Activated naive CD4-positive, alpha-beta T cell treated with anti-CD3 and anti-CD28 coated beads for 36 hours (primary cell): ENCODE results near the gene COL4A2. TPM values are rescaled to one million over a fixed set of nuclear protein-coding genes. Genes with fewer than 3 reads are reported as not detected.

Source experiments
- CTCF ChIA-PET: fragments of 350-600 bp; sonication (Branson Sonifier 250); formaldehyde crosslinking; loops from one replicate; lab custom pipeline; 2021; ENCODE audit warnings: antibody characterized with exemption; lab: Charles Lee
- DNase-seq: peaks from one replicate; pipeline ENCODE4 v3.0.0-alpha.2; 2020
- H3K27ac Mint-ChIP-seq: one replicate; pipeline ENCODE4 v1.8.0; 2021; ENCODE audit warnings: mild to moderate bottlenecking, mixed read lengths
- H3K27me3 Mint-ChIP-seq: one replicate; pipeline ENCODE4 v1.8.0; 2021; ENCODE audit warnings: low read depth, mixed read lengths
- H3K36me3 Mint-ChIP-seq: one replicate; pipeline ENCODE4 v1.8.0; 2021; ENCODE audit warnings: low read depth, mixed read lengths
- H3K4me1 Mint-ChIP-seq: one replicate; pipeline ENCODE4 v1.8.0; 2021; ENCODE audit warnings: low read depth, mixed read lengths
- H3K4me3 Mint-ChIP-seq: one replicate; pipeline ENCODE4 v1.8.0; 2021; ENCODE audit warnings: mild to moderate bottlenecking, moderate library complexity, mixed read lengths
- H3K9me3 Mint-ChIP-seq: one replicate; pipeline ENCODE4 v1.8.0; 2021; ENCODE audit warnings: mixed read lengths
- intact Hi-C: fragments of 100-400 bp; cut with micrococcal nuclease; formaldehyde crosslinking; loops from one replicate; pipeline ENCODE4 v1.15.1; 2023
- total RNA-seq, 2 experiments: library from RNA; stranded (reverse); gene quantifications; one replicate each; pipeline ENCODE4 v1.2.3, GENCODE V29; 2021

Gene COL4A2
- total RNA-seq, 2 experiments from 2014 or later, result not detected

DNA sequence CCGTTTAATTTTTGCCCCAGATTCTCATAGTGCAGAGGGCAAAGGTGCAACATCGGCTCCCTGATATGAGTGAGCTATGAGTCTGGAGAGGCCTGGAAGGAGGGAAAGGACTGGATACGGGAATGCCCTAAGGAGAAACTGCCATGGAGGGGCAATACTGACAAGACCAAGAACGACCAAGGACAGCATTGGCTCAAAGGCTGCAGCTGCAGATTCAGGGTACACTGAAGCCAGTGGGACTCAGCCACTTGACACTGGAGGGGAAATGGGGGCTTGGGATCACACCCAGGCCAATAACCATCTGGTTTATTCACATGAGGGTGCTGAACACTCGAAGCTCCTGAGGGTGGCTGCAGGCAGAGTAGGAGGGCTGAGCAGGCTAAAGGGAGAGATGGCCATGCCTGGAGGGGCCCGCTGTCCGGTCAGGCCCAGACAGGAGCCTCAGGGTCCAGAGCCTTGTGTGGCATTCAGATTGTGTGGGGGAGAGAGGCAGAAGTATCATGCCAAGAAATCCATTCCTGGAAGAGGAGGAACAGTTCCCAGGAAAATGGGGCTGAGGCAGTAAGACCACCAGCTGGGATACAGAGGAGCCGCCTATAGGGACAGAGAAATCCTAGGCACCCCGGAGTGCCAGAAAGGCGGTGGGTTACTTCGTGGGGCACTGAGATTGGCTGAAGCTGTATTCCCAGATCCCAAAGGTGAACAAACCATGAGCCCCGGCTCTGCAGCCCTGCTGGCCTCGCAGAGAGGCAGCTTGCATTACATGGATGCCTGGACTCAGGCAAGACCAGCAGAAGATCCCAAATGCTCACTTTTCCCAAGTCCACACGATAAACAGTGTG, 20.9 kb upstream of the COL4A2 start:
- Mint-ChIP-seq H3K36me3 (no peaks in the 10 kb centered on the region), H3K27ac (no peak overlapping the region), H3K4me3 (no peak overlapping the region), H3K9me3 (no peaks in the 10 kb centered on the region), H3K27me3 (peaks cover 6% of the 10 kb centered on the region), H3K4me1 (peaks cover under 1% of the 10 kb centered on the region)
- no peak for DNase-seq
- CTCF ChIA-PET, result no interaction called here
- intact Hi-C loops, result no loop called here

DNA sequence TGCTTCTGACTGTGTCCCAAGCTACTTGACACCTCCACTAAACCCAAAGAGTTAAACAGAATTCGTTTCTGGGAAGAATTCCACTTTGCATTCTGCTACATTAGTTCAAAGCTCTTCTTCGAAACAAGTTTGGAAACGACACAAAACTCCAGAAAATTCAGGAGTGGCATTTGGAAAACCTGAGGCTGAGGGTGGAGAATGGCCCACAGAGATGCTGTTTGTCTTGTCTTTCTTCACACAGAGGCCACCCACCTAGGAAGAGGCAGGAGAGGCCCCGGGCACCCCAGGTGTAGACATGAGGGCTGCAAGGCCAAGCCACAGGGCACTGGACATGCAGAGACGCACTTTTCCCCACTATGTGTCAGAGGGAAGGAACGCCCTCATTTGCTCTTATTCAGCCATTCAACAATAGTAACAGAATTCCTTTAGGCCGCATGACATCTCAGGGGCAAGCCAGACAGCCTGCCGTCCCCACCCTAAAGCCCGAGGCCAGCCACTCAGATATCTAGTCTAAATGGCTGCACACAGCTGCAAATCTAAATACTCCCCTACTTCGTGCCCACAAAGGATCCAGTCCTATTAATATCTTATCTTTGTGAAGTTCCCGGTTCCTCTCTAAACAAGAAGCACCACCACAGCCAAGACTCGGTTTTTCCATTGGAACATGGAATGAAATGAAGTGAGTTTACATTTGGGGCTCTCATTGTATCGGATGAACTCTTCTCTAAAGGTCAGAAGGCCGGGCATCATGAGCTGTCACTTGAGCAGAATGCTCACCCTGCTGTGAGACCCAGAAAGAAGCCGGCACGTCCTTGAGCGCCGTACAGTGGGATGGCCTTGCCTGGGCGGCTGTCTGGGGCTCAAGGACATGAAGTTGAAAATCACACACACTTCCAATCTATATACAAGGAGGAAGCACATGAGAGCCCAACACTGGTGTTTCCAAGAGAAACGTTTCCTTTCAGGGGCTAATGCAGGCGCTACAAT, 20.0 kb upstream of the COL4A2 start:
- Mint-ChIP-seq H3K36me3 (no peaks in the 10 kb centered on the region), H3K27me3 (peaks cover 6% of the 10 kb centered on the region), H3K27ac (no peak overlapping the region), H3K4me3 (no peak overlapping the region), H3K4me1 (no peaks in the 10 kb centered on the region), H3K9me3 (no peaks in the 10 kb centered on the region)
- intact Hi-C loops, result no loop called here
- DNase-seq, result no peak
- CTCF ChIA-PET, result no interaction called here

DNA sequence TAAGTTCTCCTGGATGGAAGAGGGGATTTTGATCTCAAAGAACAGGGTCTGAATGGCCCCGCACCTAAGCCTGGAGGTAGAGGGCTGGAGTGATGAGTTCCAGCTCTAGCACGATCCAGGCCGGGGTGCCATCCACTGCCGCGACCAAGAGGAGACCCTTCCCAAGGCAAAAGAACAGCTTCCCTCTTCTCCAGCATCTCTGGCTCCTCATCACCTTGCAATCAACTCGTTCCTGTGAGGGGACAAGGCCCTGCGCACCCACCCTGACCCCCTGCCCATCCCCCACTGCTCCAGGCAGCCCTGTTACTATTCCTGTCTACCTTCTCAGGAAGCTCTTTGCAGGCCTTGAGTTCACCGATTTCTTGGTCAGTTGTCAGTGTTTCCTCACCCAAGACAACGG, 17.9 kb upstream of the COL4A2 start:
- no peak for DNase-seq
- CTCF ChIA-PET, result no interaction called here
- H3K27ac Mint-ChIP-seq, result no peak overlapping the region
- H3K9me3 Mint-ChIP-seq, result no peaks in the 10 kb centered on the region
- intact Hi-C loops, result no loop called here
- no peak overlapping the region for H3K4me3 Mint-ChIP-seq
- H3K36me3 Mint-ChIP-seq, result no peaks in the 10 kb centered on the region
- no peaks in the 10 kb centered on the region for H3K4me1 Mint-ChIP-seq
- peaks cover 6% of the 10 kb centered on the region for H3K27me3 Mint-ChIP-seq

DNA sequence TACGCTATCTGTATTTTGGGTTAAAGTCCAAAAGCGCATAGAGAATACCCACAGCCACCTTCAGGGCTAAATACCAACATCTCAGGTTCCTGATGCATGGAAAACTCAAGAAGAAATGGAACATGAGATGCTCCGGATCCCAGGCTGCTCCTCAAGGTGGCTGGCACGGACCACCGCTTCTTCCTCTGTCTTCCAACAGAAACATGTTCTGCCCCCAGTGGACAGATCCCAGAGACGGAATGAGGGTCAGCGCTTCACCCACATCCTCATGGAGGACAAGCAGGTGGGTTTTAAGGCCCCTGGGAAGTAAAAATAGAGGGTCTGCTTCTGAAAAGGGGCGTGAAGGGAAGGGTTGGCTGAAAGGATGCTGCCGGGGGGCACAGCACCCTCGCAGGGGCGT, 17.4 kb upstream of the COL4A2 start:
- intact Hi-C loops, result no loop called here
- CTCF ChIA-PET, result no interaction called here
- Mint-ChIP-seq H3K27ac (no peak overlapping the region), H3K27me3 (peaks cover 8% of the 10 kb centered on the region), H3K4me3 (no peak overlapping the region), H3K36me3 (no peaks in the 10 kb centered on the region), H3K4me1 (no peaks in the 10 kb centered on the region), H3K9me3 (no peaks in the 10 kb centered on the region)
- DNase-seq, result no peak

DNA sequence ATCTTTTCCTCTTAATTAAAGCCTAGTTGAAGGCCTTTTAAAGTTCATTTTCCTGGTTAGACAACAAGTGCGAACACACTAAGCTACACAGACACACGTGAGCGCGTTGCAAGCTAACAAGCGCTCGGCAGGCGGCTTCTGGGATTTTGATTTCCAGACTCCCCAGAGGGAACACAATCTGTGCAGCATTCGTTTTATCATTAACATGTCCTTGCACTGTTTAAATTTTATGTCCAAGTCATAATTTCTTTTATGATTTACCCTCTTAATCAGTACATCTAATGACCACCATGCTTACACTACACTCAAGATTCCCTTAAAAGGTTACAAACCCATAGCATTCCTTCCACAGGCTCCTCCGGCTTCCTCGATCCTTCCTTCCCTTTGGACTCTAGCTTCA, 16.9 kb upstream of the COL4A2 start:
- Mint-ChIP-seq H3K9me3 (no peaks in the 10 kb centered on the region), H3K4me3 (no peak overlapping the region), H3K27ac (no peak overlapping the region), H3K36me3 (no peaks in the 10 kb centered on the region), H3K27me3 (peaks cover 10% of the 10 kb centered on the region), H3K4me1 (no peaks in the 10 kb centered on the region)
- intact Hi-C loops, result no loop called here
- CTCF ChIA-PET, result no interaction called here
- no peak for DNase-seq

DNA sequence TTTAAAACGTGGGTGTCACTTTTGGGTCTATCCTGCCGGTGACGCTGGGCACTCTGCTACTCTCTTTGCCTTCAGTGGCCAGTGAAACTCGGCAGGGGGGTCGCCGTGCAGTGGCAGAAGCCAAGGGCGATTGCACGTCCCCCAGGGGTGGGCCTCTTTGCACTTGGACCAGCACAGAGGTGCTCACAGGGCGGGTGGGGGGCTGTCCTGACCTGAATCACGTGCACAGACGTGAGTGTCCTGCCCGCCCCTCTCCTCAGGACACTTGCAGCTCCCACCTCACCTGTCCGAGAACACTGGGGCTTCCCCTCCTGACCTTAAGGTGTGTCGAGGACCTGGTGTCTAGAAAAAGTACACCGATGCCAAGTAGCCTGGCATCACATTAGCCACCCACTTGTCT, 16.3 kb upstream of the COL4A2 start:
- Mint-ChIP-seq H3K9me3 (no peaks in the 10 kb centered on the region), H3K4me1 (no peaks in the 10 kb centered on the region), H3K27me3 (peaks cover 15% of the 10 kb centered on the region), H3K4me3 (no peak overlapping the region), H3K36me3 (no peaks in the 10 kb centered on the region), H3K27ac (no peak overlapping the region)
- no peak for DNase-seq
- CTCF ChIA-PET, result interaction anchor here (1.0 kb wide), 1 partner anchor 17 kb away, joined by 3 read pairs; no protein-coding TSS in a partner anchor
- intact Hi-C loops, result no loop called here

DNA sequence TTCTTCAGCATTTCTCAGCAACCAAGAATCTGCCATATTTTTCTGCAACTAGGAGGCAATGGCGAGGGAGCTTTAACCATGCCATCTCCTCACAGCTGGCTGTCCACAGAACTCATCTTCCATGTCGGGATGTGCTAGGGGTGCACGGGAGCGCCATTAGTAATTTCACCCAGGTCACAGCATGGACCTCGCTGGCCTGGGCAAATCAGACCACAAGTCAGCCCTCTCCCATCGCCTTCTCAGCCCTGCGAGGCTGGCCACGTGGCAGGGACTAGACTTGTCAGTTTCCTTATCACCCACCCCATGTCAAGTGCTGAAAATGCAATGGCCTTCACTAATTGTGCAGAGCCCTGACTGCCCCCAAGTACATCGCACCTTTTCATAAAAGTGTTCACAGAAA, 15.8 kb upstream of the COL4A2 start:
- Mint-ChIP-seq H3K27me3 (peaks cover 18% of the 10 kb centered on the region), H3K4me1 (no peaks in the 10 kb centered on the region), H3K9me3 (no peaks in the 10 kb centered on the region), H3K4me3 (no peak overlapping the region), H3K36me3 (no peaks in the 10 kb centered on the region), H3K27ac (no peak overlapping the region)
- intact Hi-C loops, result no loop called here
- CTCF ChIA-PET, result interaction anchor here (1.0 kb wide), 1 partner anchor 17 kb away, joined by 3 read pairs; no protein-coding TSS in a partner anchor
- DNase-seq, result no peak

DNA sequence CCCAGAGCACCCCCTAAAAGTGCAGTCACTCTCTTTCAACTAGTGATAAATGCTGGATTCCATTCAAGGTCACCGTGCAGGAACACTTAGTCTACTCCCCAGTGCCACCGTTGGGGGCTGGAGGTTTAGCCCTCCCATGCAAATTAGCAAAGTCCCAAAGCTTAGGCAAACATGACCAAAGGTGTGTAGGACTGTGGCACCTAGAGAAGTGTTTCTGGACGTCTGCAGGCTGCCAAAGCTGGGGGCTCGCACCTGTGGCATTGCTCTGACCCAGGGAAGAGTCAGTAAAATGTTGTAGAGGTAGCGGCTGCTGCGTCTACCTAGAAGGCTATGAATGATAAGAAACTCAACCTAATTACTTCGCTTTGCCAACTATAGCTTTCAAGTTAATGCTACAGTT, 14.0 kb upstream of the COL4A2 start:
- Mint-ChIP-seq H3K27me3 (peaks cover 27% of the 10 kb centered on the region), H3K27ac (no peak overlapping the region), H3K4me3 (no peak overlapping the region), H3K9me3 (no peaks in the 10 kb centered on the region), H3K4me1 (no peaks in the 10 kb centered on the region), H3K36me3 (no peaks in the 10 kb centered on the region)
- no peak for DNase-seq
- CTCF ChIA-PET, result no interaction called here
- intact Hi-C loops, result no loop called here

DNA sequence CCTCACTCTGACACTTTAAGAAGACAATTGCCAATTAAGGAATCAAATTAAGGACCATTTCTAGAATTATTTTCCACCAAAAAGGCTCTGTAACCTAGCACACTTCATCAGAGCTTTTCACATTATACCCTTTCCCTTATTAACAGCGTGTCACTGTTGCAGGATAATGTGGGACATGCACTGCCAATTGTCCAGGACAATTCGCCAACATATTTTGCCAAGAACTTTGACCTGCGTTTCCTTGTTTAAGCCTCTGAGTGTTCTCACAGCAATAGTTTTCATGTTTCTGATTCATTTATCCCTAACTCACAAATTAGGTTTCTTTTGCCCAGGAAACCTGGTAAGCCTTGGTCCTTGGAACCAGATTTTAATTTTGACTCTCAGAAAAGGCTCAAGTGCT, 13.4 kb upstream of the COL4A2 start:
- Mint-ChIP-seq H3K27ac (no peak overlapping the region), H3K36me3 (no peaks in the 10 kb centered on the region), H3K27me3 (peaks cover 32% of the 10 kb centered on the region), H3K4me3 (no peak overlapping the region), H3K9me3 (no peaks in the 10 kb centered on the region), H3K4me1 (peaks cover 4% of the 10 kb centered on the region)
- CTCF ChIA-PET, result no interaction called here
- intact Hi-C loops, result no loop called here
- DNase-seq, result no peak

DNA sequence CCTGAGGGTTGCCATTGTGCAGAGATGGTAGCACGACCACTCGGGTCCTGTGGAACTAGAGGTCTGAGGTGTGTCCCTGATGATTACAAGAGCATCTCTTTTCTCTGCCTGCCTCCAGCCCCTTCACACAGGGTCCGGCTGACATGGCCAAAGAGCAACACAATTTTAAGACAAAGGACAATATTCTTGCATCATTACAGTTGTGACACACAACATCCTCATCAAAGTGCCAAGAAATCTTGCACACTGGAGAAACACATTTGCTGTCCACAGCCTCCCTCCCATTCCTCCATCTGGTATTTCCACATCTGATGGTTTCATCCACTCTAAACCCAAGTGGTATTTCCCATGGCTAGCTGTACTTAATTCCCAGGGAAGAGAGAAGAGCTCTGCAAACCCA, 12.9 kb upstream of the COL4A2 start:
- Mint-ChIP-seq H3K27ac (no peak overlapping the region), H3K4me3 (no peak overlapping the region), H3K36me3 (no peaks in the 10 kb centered on the region), H3K9me3 (no peaks in the 10 kb centered on the region), H3K27me3 (peaks cover 35% of the 10 kb centered on the region), H3K4me1 (peaks cover 6% of the 10 kb centered on the region)
- CTCF ChIA-PET, result no interaction called here
- intact Hi-C loops, result no loop called here
- DNase-seq, result no peak

DNA sequence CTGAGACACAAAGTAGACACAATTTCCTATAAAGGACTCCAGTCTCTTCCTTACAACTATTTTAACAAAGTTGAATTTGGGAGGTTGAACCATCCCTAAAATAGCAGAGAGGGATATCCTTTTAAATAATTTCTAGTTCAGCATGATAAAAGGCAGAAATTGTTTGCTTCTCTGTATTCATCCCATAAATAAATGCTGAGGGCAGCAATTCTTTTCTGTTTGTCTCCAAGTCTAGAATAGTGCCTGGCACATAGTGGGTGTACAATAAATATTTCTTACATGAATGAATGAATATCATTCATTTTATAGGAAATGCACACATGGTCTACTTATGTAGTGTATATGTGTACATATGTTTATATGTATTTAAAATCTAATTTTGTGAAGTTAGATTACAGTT, 12.5 kb upstream of the COL4A2 start:
- peaks cover 6% of the 10 kb centered on the region for H3K4me1 Mint-ChIP-seq
- H3K36me3 Mint-ChIP-seq, result no peaks in the 10 kb centered on the region
- DNase-seq, result no peak
- no peak overlapping the region for H3K27ac Mint-ChIP-seq
- H3K4me3 Mint-ChIP-seq, result no peak overlapping the region
- H3K9me3 Mint-ChIP-seq, result no peaks in the 10 kb centered on the region
- H3K27me3 Mint-ChIP-seq, result peaks cover 38% of the 10 kb centered on the region
- intact Hi-C loops, result no loop called here
- CTCF ChIA-PET, result no interaction called here

DNA sequence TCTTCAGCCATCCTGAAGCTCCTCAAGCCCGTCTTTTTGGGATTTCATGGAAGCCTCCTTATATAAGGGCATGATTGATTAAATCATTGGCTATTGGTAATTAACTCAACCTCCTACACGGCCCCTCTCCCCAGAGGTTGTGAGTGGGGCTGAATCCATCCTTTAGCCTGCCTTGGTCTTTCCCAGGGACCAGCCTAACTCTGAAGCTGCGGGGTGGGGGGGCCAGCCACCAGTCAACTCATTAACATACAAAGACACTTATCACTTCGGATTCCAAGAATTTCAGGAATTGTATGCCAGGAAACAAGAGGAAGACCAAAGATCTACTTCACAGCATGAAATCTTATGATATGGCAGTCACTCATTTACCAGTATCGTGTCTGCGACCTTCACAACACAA, 10.1 kb upstream of the COL4A2 start:
- Mint-ChIP-seq H3K36me3 (no peaks in the 10 kb centered on the region), H3K27me3 (peaks cover 55% of the 10 kb centered on the region), H3K27ac (no peak overlapping the region), H3K9me3 (no peaks in the 10 kb centered on the region), H3K4me3 (no peak overlapping the region), H3K4me1 (peaks cover 6% of the 10 kb centered on the region)
- no peak for DNase-seq
- intact Hi-C loops, result no loop called here
- CTCF ChIA-PET, result interaction anchor here (0.6 kb wide), 1 partner anchor 624 kb away, joined by 3 read pairs; no protein-coding TSS in a partner anchor
